ENCODE results near the gene MAN2B2. TPM values are rescaled to one million over a fixed set of nuclear protein-coding genes. Genes with fewer than 3 reads are reported as not detected.
A peak's percentile ranks its signal among the peaks of the same experiment; 100 is the strongest.

MAN2B2 gene
- total RNA-seq, 1 donor from 2014 or later, result 4.7 TPM

GRCh38 chr4:6605605-6606004 is 30.6 kb downstream of the MAN2B2 start:
- no peak for DNase-seq (ENCODE audit: low read depth)
- Histone ChIP-seq H3K4me3 (ENCODE audit: low read depth, low read length) (no peak overlapping the region), H3K36me3 (ENCODE audit: control insufficient read depth, insufficient read depth, low read length) (peaks cover 12% of the 10 kb centered on the region), H3K27me3 (ENCODE audit: control insufficient read depth, insufficient read depth, low read length) (no peaks in the 10 kb centered on the region)
- no peak for TF ChIP-seq CTCF (IDR thresholded peaks at IDR 0.05; ENCODE audit: insufficient read depth, low read length, severe bottlenecking)
- no peak for FAIRE-seq

- FAIRE-seq (no peak), DNase-seq (ENCODE audit: low read depth) (no peak)
- no peak for TF ChIP-seq CTCF (IDR thresholded peaks at IDR 0.05; ENCODE audit: insufficient read depth, low read length, severe bottlenecking)
- Histone ChIP-seq H3K27me3 (ENCODE audit: control insufficient read depth, insufficient read depth, low read length) (no peaks in the 10 kb centered on the region), H3K4me3 (ENCODE audit: low read depth, low read length) (no peak overlapping the region), H3K36me3 (ENCODE audit: control insufficient read depth, insufficient read depth, low read length) (peaks cover 15% of the 10 kb centered on the region)
Observed at GRCh38 chr4:6606465-6607235, 31.7 kb downstream of the MAN2B2 start.

DNA sequence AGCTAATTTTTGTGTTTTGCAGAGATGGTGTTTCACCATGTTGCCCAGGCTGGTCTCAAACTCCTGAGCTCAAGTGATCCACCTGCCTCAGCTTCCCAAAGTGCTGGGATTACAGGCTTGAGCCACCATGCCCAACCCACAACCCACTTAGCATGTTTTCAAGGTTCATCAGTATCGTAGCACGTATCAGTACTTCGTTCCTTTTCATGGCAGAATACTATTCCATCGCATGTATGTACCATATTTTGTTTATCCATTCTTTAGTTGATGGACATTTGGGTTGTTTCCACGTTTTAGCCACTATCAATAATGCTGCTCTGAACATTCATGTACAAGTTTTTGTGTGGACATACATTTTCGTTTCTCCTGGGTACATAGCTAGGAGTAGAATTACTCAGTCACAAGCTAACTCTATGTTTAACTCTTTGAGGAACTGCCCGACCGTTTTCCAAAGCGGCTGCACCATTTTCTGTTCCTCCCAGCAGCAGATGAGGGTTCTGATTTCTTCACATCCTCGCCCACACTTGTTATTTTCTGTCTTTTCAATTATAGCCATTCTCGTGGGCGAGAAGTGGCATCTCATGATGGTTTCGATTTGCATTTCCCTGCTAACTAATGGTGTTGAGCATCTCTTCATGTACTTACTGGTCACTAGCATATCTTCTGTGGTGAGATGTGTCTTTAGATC is 32.5 kb downstream of the MAN2B2 start:
- Histone ChIP-seq H3K36me3 (ENCODE audit: control insufficient read depth, insufficient read depth, low read length) (peaks cover 16% of the 10 kb centered on the region), H3K27me3 (ENCODE audit: control insufficient read depth, insufficient read depth, low read length) (no peaks in the 10 kb centered on the region), H3K4me3 (ENCODE audit: low read depth, low read length) (no peak overlapping the region)
- peak; percentile 7 for FAIRE-seq
- TF ChIP-seq CTCF (IDR thresholded peaks at IDR 0.05; ENCODE audit: insufficient read depth, low read length, severe bottlenecking), result no peak
- no peak for DNase-seq (ENCODE audit: low read depth)

DNA sequence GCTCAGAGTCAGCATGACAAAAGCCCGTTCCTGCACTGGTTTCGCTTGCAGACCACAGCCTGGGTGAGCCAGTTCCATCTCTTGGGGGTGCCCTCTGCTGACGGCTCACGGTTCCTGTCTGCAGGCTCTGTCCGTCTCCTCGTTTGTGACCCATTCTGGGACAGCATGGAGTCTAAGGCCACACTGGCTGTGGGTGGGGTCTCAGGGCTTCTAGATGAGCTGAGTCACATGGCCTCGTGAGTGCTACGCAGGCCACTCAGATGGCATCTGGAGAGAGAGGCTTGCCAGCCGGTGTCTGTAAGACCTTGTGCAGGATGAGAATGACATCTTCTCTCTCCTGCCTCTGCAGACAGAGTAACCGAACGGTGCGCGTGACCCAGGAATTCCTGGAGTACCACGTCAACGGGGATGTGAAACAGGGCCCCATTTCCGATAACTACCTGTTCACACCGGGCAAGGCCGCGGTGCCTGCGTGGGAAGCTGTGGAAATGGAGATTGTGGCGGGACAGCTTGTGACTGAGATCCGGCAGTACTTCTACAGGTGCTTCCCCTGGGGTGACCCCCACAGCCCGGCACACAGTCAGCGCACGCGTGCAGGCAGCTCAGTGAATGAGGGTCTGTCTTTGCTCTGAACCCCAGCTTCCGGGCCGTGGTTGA is 33.9 kb downstream of the MAN2B2 start:
- no peak for FAIRE-seq
- H3K36me3 ChIP-seq (ENCODE audit: control insufficient read depth, insufficient read depth, low read length), result peaks cover 16% of the 10 kb centered on the region
- DNase-seq (ENCODE audit: low read depth), result no peak
- H3K27me3 ChIP-seq (ENCODE audit: control insufficient read depth, insufficient read depth, low read length), result no peaks in the 10 kb centered on the region
- H3K4me3 ChIP-seq (ENCODE audit: low read depth, low read length), result no peak overlapping the region
- no peak for TF ChIP-seq CTCF (IDR thresholded peaks at IDR 0.05; ENCODE audit: insufficient read depth, low read length, severe bottlenecking)

DNA sequence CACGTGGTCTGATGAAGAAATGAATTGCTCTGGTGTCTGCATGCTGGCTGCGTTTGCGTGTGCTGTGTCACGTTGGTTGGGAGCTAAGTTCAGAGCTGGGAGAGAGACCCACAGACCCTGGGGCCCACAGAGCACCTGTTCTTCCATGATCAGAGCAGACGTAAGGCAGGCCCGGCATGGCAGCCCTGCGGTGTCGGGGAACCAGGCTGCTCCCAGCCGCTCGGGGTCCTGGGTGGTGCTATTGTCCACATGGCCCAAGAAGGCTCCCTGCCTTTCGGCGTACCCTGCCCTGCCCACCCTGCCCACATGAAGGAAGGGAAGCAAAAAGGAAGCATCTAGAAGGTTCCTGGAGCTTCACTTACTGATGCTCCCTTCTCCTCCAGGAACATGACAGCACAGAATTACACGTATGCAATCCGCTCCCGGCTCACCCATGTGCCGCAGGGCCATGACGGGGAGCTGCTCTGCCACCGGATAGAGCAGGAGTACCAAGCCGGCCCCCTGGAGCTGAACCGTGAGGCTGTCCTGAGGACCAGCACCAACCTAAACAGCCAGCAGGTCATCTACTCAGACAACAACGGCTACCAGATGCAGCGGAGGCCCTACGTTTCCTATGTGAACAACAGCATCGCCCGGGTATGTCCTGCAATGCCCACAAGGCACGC is 34.6 kb downstream of the MAN2B2 start:
- DNase-seq (ENCODE audit: low read depth), result no peak
- Histone ChIP-seq H3K27me3 (ENCODE audit: control insufficient read depth, insufficient read depth, low read length) (no peaks in the 10 kb centered on the region), H3K36me3 (ENCODE audit: control insufficient read depth, insufficient read depth, low read length) (peaks cover 16% of the 10 kb centered on the region), H3K4me3 (ENCODE audit: low read depth, low read length) (no peak overlapping the region)
- no peak for TF ChIP-seq CTCF (IDR thresholded peaks at IDR 0.05; ENCODE audit: insufficient read depth, low read length, severe bottlenecking)
- peak; percentile 7 for FAIRE-seq
